Measurements from ENCODE around the gene TEKT1.

- TF ChIP-seq, protein P1, sequence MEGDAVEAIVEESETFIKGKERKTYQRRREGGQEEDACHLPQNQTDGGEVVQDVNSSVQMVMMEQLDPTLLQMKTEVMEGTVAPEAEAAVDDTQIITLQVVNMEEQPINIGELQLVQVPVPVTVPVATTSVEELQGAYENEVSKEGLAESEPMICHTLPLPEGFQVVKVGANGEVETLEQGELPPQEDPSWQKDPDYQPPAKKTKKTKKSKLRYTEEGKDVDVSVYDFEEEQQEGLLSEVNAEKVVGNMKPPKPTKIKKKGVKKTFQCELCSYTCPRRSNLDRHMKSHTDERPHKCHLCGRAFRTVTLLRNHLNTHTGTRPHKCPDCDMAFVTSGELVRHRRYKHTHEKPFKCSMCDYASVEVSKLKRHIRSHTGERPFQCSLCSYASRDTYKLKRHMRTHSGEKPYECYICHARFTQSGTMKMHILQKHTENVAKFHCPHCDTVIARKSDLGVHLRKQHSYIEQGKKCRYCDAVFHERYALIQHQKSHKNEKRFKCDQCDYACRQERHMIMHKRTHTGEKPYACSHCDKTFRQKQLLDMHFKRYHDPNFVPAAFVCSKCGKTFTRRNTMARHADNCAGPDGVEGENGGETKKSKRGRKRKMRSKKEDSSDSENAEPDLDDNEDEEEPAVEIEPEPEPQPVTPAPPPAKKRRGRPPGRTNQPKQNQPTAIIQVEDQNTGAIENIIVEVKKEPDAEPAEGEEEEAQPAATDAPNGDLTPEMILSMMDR (optimal IDR thresholded peaks at IDR 0.05 in 1 of 3, IDR thresholded peaks at IDR 0.05 in 1 of 3, conservative IDR thresholded peaks at IDR 0.05 in 1 of 3; ENCODE audit: extremely low read depth in 1 of 3, insufficient read depth in 2 of 3, low read length in 3 of 3) = no peak
- TF ChIP-seq EZH2 (IDR thresholded peaks at IDR 0.05; ENCODE audit: low read length) = no peak
Measured at GRCh38 chr17:6818938-6819337, 12.6 kb downstream of the TEKT1 start.

All from keratinocyte (primary cell).